DND-41 (cell line): ENCODE measurements around the gene FLNC.

Source experiments
- ATAC-seq: fragments of 200-7000 bp; cut with Tn5 transposase; 3 replicates; pipeline ENCODE4 v1.9.1; 2021; ENCODE audit warnings: low read depth; ENCODE audit not compliant: insufficient read depth
- DNase-seq: peaks from one replicate; pipeline ENCODE4 v3.0.0-alpha.2; 2020
- H2AFZ ChIP-seq: 2 replicates; pipeline ENCODE4 v1.6.0; 2012; ENCODE audit warnings: low read depth, low read length
- H3K27ac ChIP-seq: 2 replicates; pipeline ENCODE4 v1.5.1; 2012; ENCODE audit warnings: low read length, inconsistent platforms
- H3K27me3 ChIP-seq: fragments of 200-600 bp; sonication (generic); 2 replicates; pipeline ENCODE4 v1.6.0; 2012; ENCODE audit warnings: low read length, mild to moderate bottlenecking, inconsistent platforms; ENCODE audit not compliant: insufficient read depth, poor library complexity
- H3K36me3 ChIP-seq: 2 replicates; pipeline ENCODE4 v1.5.1; 2012; ENCODE audit warnings: low read length, inconsistent platforms; ENCODE audit not compliant: insufficient read depth
- H3K4me1 ChIP-seq: 2 replicates; pipeline ENCODE4 v1.5.1; 2012; ENCODE audit warnings: mild to moderate bottlenecking, low read length; ENCODE audit not compliant: insufficient read depth
- H3K4me2 ChIP-seq: 2 replicates; pipeline ENCODE4 v1.6.0; 2012; ENCODE audit warnings: mild to moderate bottlenecking, moderate library complexity, low read length, inconsistent platforms; ENCODE audit not compliant: insufficient read depth
- H3K4me3 ChIP-seq, 2 experiments: fragments of 200-600 bp in 1 of 2; shearing (Covaris generic) in 1 of 2; 2 replicates each; pipeline ENCODE4 v1.5.1; 2012 to 2016; ENCODE audit warnings: inconsistent platforms in 2 of 2, low read length in 2 of 2, mild to moderate bottlenecking in 2 of 2, low read depth in 1 of 2, moderate library complexity in 1 of 2
- H3K79me2 ChIP-seq: 2 replicates; pipeline ENCODE4 v1.6.0; 2012; ENCODE audit warnings: low read length, inconsistent platforms; ENCODE audit not compliant: insufficient read depth
- H3K9ac ChIP-seq: 2 replicates; pipeline ENCODE4 v1.6.0; 2012; ENCODE audit warnings: low read depth, mild to moderate bottlenecking, inconsistent platforms, low read length, moderate library complexity
- H3K9me3 ChIP-seq: 2 replicates; pipeline ENCODE4 v1.5.1; 2012; ENCODE audit warnings: low read length, moderate library complexity, mild to moderate bottlenecking, inconsistent platforms; ENCODE audit not compliant: insufficient read depth, severe bottlenecking
- H4K20me1 ChIP-seq: 2 replicates; pipeline ENCODE4 v1.6.0; 2012; ENCODE audit warnings: low read length; ENCODE audit not compliant: insufficient read depth
- CTCF ChIP-seq: IDR thresholded peaks from 2 replicates; pipeline ENCODE4 v1.5.1; 2012; ENCODE audit warnings: borderline replicate concordance, low read length, moderate library complexity, mild to moderate bottlenecking; ENCODE audit not compliant: poor library complexity, severe bottlenecking; ENCODE audit errors: extremely low read depth
- EZH2 ChIP-seq: IDR thresholded peaks from 3 replicates; pipeline ENCODE4 v1.6.1; 2012; ENCODE audit warnings: borderline replicate concordance, low read depth, mild to moderate bottlenecking, moderate library complexity, low read length, inconsistent platforms; ENCODE audit not compliant: severe bottlenecking

Gene FLNC

GRCh38 chr7:128818694-128819093, 11.5 kb upstream of the FLNC start:
- DNase-seq, result no peak
- Histone ChIP-seq H3K27ac (no peak overlapping the region), H3K36me3 (no peaks in the 10 kb centered on the region), H3K9me3 (no peaks in the 10 kb centered on the region), H3K79me2 (no peaks in the 10 kb centered on the region), H3K9ac (no peak overlapping the region), H3K27me3 (no peaks in the 10 kb centered on the region), H2AFZ (no peak overlapping the region), H3K4me1 (no peaks in the 10 kb centered on the region), H4K20me1 (no peaks in the 10 kb centered on the region), H3K4me3 (no peak overlapping the region), H3K4me2 (no peak overlapping the region)
- no peak for ATAC-seq
- TF ChIP-seq CTCF (no peak), EZH2 (no peak)

GRCh38 chr7:128821724-128822123, 8.5 kb upstream of the FLNC start:
- H3K36me3 ChIP-seq, result no peaks in the 10 kb centered on the region
- no peaks in the 10 kb centered on the region for H3K9me3 ChIP-seq
- H3K27me3 ChIP-seq, result no peaks in the 10 kb centered on the region
- H3K4me1 ChIP-seq, result no peaks in the 10 kb centered on the region
- TF ChIP-seq EZH2, result no peak
- TF ChIP-seq CTCF, result no peak
- no peak overlapping the region for H3K4me2 ChIP-seq
- ATAC-seq, result no peak
- no peak overlapping the region for H3K4me3 ChIP-seq
- no peak overlapping the region for H3K9ac ChIP-seq
- H2AFZ ChIP-seq, result no peak overlapping the region
- no peaks in the 10 kb centered on the region for H4K20me1 ChIP-seq
- no peak overlapping the region for H3K27ac ChIP-seq
- no peak for DNase-seq
- no peaks in the 10 kb centered on the region for H3K79me2 ChIP-seq

- Histone ChIP-seq H3K9ac (no peak overlapping the region), H3K36me3 (no peaks in the 10 kb centered on the region), H3K9me3 (no peaks in the 10 kb centered on the region), H3K79me2 (no peaks in the 10 kb centered on the region), H3K4me3 (no peak overlapping the region), H4K20me1 (no peaks in the 10 kb centered on the region), H3K4me1 (no peaks in the 10 kb centered on the region), H3K27me3 (no peaks in the 10 kb centered on the region), H2AFZ (no peak overlapping the region), H3K4me2 (no peak overlapping the region), H3K27ac (no peak overlapping the region)
- no peak for DNase-seq
- no peak for TF ChIP-seq EZH2
- no peak for TF ChIP-seq CTCF
- no peak; the same call in 2 of the 3 replicates for ATAC-seq
Measured at GRCh38 chr7:128826512-128826911, 3.7 kb upstream of the FLNC start.

GRCh38 chr7:128826916-128827247, 3.3 kb upstream of the FLNC start:
- Histone ChIP-seq H3K9ac (no peak overlapping the region), H3K27me3 (no peaks in the 10 kb centered on the region), H3K27ac (no peak overlapping the region), H3K9me3 (no peaks in the 10 kb centered on the region), H2AFZ (no peak overlapping the region), H3K79me2 (no peaks in the 10 kb centered on the region), H3K4me1 (no peaks in the 10 kb centered on the region), H3K4me2 (no peak overlapping the region), H3K36me3 (no peaks in the 10 kb centered on the region), H4K20me1 (no peaks in the 10 kb centered on the region), H3K4me3 (no peak overlapping the region)
- TF ChIP-seq EZH2, result no peak
- TF ChIP-seq CTCF, result no peak
- ATAC-seq, result no peak
- no peak for DNase-seq
